Stromal cell of bone marrow (primary cell): ENCODE measurements around the gene RUNX1.
A peak's percentile ranks its signal among the peaks of the same experiment; 100 is the strongest.
"Not testable (repeated sequence)": the region's sequence is repeated elsewhere in the genome, so short reads cannot be mapped to it uniquely, and the experiment has no call there.

Source experiments
- DNase-seq: peaks from one replicate; pipeline ENCODE4 v3.0.0-alpha.2; 2012; ENCODE audit warnings: low read depth

The RUNX1 gene

GRCh38 chr21:35016517-35017188, 32.4 kb downstream of the RUNX1 start:
- DNase-seq, result no peak

- no peak for DNase-seq
Measured at GRCh38 chr21:35016071-35016470, 33.0 kb downstream of the RUNX1 start.

GRCh38 chr21:35015435-35016024, 33.6 kb downstream of the RUNX1 start:
- no peak for DNase-seq

GRCh38 chr21:35014302-35015041, 34.6 kb downstream of the RUNX1 start:
- DNase-seq, result no peak

GRCh38 chr21:35011681-35012080, 37.4 kb downstream of the RUNX1 start:
- DNase-seq, result no peak

- DNase-seq, result no peak
Measured at GRCh38 chr21:35010447-35010846, 38.7 kb downstream of the RUNX1 start.

- no peak for DNase-seq
Measured at GRCh38 chr21:35007348-35007747, 41.8 kb downstream of the RUNX1 start.

GRCh38 chr21:35006771-35007170, 42.3 kb downstream of the RUNX1 start:
- no peak for DNase-seq

- DNase-seq, result no peak
Measured at GRCh38 chr21:35006248-35006647, 42.9 kb downstream of the RUNX1 start.

- no peak for DNase-seq
Measured at GRCh38 chr21:35005560-35006224, 43.4 kb downstream of the RUNX1 start.

GRCh38 chr21:35005077-35005476, 44.0 kb downstream of the RUNX1 start:
- no peak for DNase-seq

- DNase-seq, result no peak
Measured at GRCh38 chr21:35004314-35004713, 44.8 kb downstream of the RUNX1 start.

- peak; percentile 66 for DNase-seq
Measured at GRCh38 chr21:35002879-35003722, 46.0 kb downstream of the RUNX1 start.

GRCh38 chr21:34999397-34999941, 49.6 kb downstream of the RUNX1 start:
- no peak for DNase-seq

GRCh38 chr21:34998176-34998575, 50.9 kb downstream of the RUNX1 start:
- no peak for DNase-seq

- DNase-seq, result no peak
Measured at GRCh38 chr21:34997294-34997693, 51.8 kb downstream of the RUNX1 start.

- DNase-seq, result peak; percentile 67
Measured at GRCh38 chr21:34996304-34997101, 52.6 kb downstream of the RUNX1 start.

GRCh38 chr21:34995979-34996303, 53.2 kb downstream of the RUNX1 start:
- DNase-seq, result no peak

GRCh38 chr21:34994766-34995631, 54.1 kb downstream of the RUNX1 start:
- no peak for DNase-seq

GRCh38 chr21:34993521-34993921, 55.6 kb downstream of the RUNX1 start:
- not testable (repeated sequence) for DNase-seq
